ENCODE data around the gene TFPI.

The TFPI gene

DNA sequence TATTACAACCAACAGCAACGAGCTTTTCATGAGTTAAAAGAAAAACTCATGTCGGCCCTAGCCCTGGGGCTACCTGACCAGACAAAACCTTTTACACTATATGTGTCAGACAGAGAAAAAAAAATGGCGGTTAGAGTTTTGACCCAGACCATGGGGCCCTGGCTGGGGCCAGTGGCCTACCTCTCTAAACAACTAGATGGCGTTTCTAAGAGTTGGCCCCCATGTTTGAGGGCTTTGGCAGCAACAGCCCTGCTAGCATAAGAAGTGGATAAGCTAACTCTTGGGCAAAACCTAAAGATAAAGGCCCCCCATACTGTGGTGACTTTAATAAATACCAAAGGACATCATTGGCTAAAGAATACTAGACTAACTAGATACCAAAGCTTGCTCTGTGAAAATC lies 39.3 kb downstream of the TFPI start:
- TF ChIP-seq CEBPB (IDR thresholded peaks at IDR 0.05) (no peak), TCF12 (IDR thresholded peaks at IDR 0.05; ENCODE audit: low read depth) (no peak), EP300 (IDR thresholded peaks at IDR 0.05; ENCODE audit: borderline replicate concordance) (no peak), RAD21 (IDR thresholded peaks at IDR 0.05; ENCODE audit: low read depth) (no peak), EGR1 (IDR thresholded peaks at IDR 0.05) (no peak), FOXM1 (IDR thresholded peaks at IDR 0.05; ENCODE audit: borderline replicate concordance, low read depth) (no peak), CREB1 (IDR thresholded peaks at IDR 0.05; ENCODE audit: low read depth) (no peak), YY1 (IDR thresholded peaks at IDR 0.05; ENCODE audit: low read depth) (no peak), TEAD4 (IDR thresholded peaks at IDR 0.05) (no peak), NFIC (IDR thresholded peaks at IDR 0.05) (no peak), TAF1 (IDR thresholded peaks at IDR 0.05; ENCODE audit: low read depth) (no peak)
- TF ChIP-seq, protein P1, sequence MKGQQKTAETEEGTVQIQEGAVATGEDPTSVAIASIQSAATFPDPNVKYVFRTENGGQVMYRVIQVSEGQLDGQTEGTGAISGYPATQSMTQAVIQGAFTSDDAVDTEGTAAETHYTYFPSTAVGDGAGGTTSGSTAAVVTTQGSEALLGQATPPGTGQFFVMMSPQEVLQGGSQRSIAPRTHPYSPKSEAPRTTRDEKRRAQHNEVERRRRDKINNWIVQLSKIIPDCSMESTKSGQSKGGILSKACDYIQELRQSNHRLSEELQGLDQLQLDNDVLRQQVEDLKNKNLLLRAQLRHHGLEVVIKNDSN (IDR thresholded peaks at IDR 0.05): no peak
- TF ChIP-seq, protein P2, sequence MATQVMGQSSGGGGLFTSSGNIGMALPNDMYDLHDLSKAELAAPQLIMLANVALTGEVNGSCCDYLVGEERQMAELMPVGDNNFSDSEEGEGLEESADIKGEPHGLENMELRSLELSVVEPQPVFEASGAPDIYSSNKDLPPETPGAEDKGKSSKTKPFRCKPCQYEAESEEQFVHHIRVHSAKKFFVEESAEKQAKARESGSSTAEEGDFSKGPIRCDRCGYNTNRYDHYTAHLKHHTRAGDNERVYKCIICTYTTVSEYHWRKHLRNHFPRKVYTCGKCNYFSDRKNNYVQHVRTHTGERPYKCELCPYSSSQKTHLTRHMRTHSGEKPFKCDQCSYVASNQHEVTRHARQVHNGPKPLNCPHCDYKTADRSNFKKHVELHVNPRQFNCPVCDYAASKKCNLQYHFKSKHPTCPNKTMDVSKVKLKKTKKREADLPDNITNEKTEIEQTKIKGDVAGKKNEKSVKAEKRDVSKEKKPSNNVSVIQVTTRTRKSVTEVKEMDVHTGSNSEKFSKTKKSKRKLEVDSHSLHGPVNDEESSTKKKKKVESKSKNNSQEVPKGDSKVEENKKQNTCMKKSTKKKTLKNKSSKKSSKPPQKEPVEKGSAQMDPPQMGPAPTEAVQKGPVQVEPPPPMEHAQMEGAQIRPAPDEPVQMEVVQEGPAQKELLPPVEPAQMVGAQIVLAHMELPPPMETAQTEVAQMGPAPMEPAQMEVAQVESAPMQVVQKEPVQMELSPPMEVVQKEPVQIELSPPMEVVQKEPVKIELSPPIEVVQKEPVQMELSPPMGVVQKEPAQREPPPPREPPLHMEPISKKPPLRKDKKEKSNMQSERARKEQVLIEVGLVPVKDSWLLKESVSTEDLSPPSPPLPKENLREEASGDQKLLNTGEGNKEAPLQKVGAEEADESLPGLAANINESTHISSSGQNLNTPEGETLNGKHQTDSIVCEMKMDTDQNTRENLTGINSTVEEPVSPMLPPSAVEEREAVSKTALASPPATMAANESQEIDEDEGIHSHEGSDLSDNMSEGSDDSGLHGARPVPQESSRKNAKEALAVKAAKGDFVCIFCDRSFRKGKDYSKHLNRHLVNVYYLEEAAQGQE (IDR thresholded peaks at IDR 0.05; ENCODE audit: low read depth): no peak
- TF ChIP-seq, protein P3, sequence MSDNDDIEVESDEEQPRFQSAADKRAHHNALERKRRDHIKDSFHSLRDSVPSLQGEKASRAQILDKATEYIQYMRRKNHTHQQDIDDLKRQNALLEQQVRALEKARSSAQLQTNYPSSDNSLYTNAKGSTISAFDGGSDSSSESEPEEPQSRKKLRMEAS (IDR thresholded peaks at IDR 0.05): no peak

DNA sequence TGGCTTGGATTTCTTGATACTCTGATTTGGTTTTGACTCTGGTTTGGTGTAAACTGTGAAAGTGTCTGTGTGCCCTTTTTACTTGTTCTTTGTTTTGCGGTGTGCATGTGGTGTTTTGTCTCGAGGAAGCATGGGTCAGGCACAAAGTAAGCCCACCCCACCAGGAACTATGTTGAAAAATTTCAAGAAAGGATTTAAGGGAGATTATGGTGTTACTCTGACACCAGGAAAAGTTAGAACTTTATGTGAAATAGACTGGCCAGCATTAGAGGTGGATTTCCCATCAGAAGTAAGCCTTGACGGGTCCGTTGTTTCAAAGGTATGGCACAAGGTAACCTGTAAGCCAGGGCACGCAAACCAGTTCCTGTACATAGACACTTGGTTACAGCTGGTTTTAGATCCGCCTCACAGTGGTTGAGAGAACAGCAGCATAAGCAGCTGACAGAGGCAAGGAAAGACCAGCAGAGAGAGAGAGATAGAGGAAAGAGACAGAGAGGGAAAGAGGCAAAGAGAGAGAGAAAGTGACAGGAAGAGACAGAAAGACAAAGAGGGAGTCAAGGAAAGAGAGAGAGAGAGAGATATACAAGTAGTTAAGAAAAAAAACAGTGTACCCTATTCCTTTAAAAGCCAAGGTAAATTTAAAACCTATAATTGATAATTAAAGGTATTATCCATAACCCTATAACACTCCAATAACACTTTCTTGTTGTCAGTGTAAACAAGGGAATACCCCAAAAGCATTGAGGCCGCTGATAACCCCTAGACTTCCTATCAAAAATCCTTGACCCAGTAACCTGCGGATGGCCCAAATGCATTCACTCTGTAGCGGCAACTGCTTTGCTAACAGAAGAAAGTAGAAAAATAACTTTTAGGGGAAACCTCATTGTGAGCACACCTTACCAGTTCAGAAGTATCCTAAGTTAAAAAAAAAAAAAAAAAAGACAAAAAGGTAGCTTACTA lies 42.6 kb downstream of the TFPI start:
- TF ChIP-seq EGR1 (IDR thresholded peaks at IDR 0.05): no peak
- no peak for TF ChIP-seq CEBPB (IDR thresholded peaks at IDR 0.05)
- no peak for TF ChIP-seq ZBTB7A (IDR thresholded peaks at IDR 0.05; ENCODE audit: low read depth)
- no peak for TF ChIP-seq TCF12 (IDR thresholded peaks at IDR 0.05; ENCODE audit: low read depth)
- no peak for TF ChIP-seq RAD21 (IDR thresholded peaks at IDR 0.05; ENCODE audit: low read depth)
- TF ChIP-seq FOXM1 (IDR thresholded peaks at IDR 0.05; ENCODE audit: borderline replicate concordance, low read depth): no peak
- TF ChIP-seq, protein P1 (IDR thresholded peaks at IDR 0.05): no peak
- no peak for TF ChIP-seq EP300 (IDR thresholded peaks at IDR 0.05; ENCODE audit: borderline replicate concordance)
- TF ChIP-seq TAF1 (IDR thresholded peaks at IDR 0.05; ENCODE audit: low read depth): no peak
- TF ChIP-seq, protein P2 (IDR thresholded peaks at IDR 0.05; ENCODE audit: low read depth): no peak
- TF ChIP-seq TEAD4 (IDR thresholded peaks at IDR 0.05): no peak
- TF ChIP-seq CREB1 (IDR thresholded peaks at IDR 0.05; ENCODE audit: low read depth): no peak
- TF ChIP-seq, protein P3 (IDR thresholded peaks at IDR 0.05): no peak
- no peak for TF ChIP-seq YY1 (IDR thresholded peaks at IDR 0.05; ENCODE audit: low read depth)
- no peak for TF ChIP-seq NFIC (IDR thresholded peaks at IDR 0.05)

DNA sequence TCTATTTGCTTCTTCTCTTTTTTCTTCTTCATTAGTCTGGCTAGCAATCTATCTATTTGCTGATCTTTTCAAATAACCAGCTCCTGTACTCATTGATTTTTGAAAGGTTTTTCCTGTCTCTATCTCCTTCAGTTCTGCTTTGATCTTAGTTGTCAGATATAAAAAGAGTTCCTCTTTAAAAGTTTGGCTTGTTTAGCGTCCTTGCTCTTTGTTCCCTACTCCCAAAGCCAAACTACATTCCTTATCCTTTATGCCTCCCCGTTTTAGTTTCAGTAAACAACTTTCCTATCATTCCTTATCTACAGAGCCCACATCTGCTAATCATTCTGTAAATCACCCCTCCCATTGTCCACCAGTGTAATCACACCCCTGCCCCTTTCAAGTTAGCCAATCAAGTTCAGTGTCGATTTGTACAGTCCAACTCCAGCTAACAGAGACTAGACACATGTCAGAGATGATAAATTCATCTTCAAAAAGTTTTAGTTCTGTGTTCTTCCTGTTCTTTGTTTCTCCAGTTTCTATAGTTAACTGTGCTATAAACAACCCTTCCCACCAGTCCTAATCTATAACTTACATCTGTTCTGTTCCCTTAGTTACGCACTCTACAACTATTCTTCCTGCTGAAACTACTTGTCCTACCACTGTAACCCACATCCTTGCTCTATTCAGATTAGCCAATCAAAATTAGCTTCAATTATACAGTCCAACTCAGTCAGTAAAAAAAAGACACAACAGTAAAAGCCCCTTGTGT lies 44.4 kb downstream of the TFPI start:
- TF ChIP-seq RAD21 (IDR thresholded peaks at IDR 0.05; ENCODE audit: low read depth): no peak
- no peak for TF ChIP-seq TCF12 (IDR thresholded peaks at IDR 0.05; ENCODE audit: low read depth)
- TF ChIP-seq CEBPB (IDR thresholded peaks at IDR 0.05): no peak
- TF ChIP-seq CREB1 (IDR thresholded peaks at IDR 0.05; ENCODE audit: low read depth): no peak
- TF ChIP-seq, protein P2 (IDR thresholded peaks at IDR 0.05; ENCODE audit: low read depth): no peak
- TF ChIP-seq NFIC (IDR thresholded peaks at IDR 0.05): no peak
- no peak for TF ChIP-seq EP300 (IDR thresholded peaks at IDR 0.05; ENCODE audit: borderline replicate concordance)
- no peak for TF ChIP-seq EGR1 (IDR thresholded peaks at IDR 0.05)
- TF ChIP-seq ZBTB7A (IDR thresholded peaks at IDR 0.05; ENCODE audit: low read depth): no peak
- TF ChIP-seq, protein P1 (IDR thresholded peaks at IDR 0.05): no peak
- TF ChIP-seq YY1 (IDR thresholded peaks at IDR 0.05; ENCODE audit: low read depth): no peak
- no peak for TF ChIP-seq TAF1 (IDR thresholded peaks at IDR 0.05; ENCODE audit: low read depth)
- no peak for TF ChIP-seq FOXM1 (IDR thresholded peaks at IDR 0.05; ENCODE audit: borderline replicate concordance, low read depth)
- TF ChIP-seq, protein P3 (IDR thresholded peaks at IDR 0.05): no peak
- no peak for TF ChIP-seq TEAD4 (IDR thresholded peaks at IDR 0.05)
